ENCODE measurements around the gene RPS27. TPM values are rescaled to one million over a fixed set of nuclear protein-coding genes. Genes with fewer than 3 reads are reported as not detected.

Gene RPS27
- total RNA-seq, 2 experiments from 2014 or later: 1,866 to 2,104 TPM

GRCh38 chr1:153961421-153961820 lies 29.1 kb upstream of the RPS27 start:
- no peak for DNase-seq
- peaks cover 62% of the 10 kb centered on the region for H3K4me1 Mint-ChIP-seq (ENCODE audit: low read depth)
- H3K36me3 Mint-ChIP-seq (ENCODE audit: low read depth): peaks cover 22% of the 10 kb centered on the region
- no peaks in the 10 kb centered on the region for H3K9me3 Mint-ChIP-seq (ENCODE audit: insufficient read depth)
- POLR2A ChIA-PET: interaction anchor here (0.6 to 1.3 kb wide), 2 partner anchors 29 to 216 kb away, joined by 4 to 6 read pairs; partner anchors contain the start of gene RPS27
- H3K4me3 Mint-ChIP-seq: no peak overlapping the region
- CTCF ChIA-PET: interaction anchor here (3.4 kb wide), 1 partner anchor 16 kb away, joined by 25 read pairs; the partner anchor contains the start of gene DENND4B
- H3K27me3 Mint-ChIP-seq (ENCODE audit: low read depth): no peaks in the 10 kb centered on the region
- no peak for ATAC-seq
- peak overlapping the region; percentile 0 for H3K27ac Mint-ChIP-seq

DNA sequence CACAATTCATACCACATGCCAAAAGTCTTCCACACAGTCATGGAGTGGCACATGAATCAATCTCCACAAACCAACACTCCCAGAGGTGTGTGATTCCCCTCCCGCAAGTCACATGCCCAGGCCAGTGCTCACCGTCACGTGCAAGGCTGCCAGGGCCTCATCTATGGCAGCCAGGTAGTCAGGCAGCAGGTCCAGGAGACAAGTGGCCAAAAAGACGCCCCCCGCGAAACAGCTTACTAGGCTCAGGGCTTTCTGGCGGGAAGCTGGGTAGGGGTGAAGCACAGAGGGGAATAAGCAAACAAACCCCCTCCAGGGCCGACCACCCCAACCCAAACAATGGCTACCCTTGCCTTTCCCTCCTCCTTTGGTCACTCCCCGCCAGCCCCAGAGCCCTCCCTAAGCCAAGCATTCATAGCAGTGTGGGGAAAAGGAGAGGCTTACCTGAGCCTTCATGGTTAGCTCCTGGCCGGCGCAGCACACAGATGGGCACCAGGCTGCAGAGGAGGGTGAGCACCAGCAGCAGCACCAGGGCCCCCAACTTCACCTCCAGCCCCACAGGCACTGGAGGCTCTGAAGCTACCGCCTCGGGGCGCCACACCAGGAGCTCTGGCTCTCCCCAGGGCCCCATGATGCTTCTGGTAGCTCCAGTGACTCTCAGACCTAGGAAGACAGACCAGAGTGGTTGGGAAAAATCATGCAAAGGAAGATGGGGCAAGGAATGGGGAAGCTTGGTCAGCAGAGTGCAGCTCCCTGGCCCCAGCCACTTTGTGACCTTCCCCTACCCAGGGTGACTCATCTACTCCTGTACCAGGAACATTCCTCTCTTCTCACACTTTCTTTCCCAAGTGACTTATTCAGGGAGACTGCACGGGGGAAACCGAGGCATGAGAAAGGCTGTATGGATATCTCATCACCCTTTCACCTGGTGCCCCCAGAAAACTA lies 28.2 kb upstream of the RPS27 start:
- H3K36me3 Mint-ChIP-seq (ENCODE audit: low read depth): peaks cover 18% of the 10 kb centered on the region
- DNase-seq: no peak
- no peaks in the 10 kb centered on the region for H3K27me3 Mint-ChIP-seq (ENCODE audit: low read depth)
- POLR2A ChIA-PET: interaction anchor here (0.6 to 2.8 kb wide), 9 partner anchors 9 to 328 kb away, joined by 3 to 23 read pairs (median 4); partner anchors contain the start of genes DENND4B and GATAD2B
- CTCF ChIA-PET: interaction anchor here (1.3 to 7.4 kb wide), 5 partner anchors 15 to 165 kb away, joined by 4 to 109 read pairs (median 12); partner anchors contain the start of genes DENND4B, GATAD2B, JTB and RAB13
- H3K9me3 Mint-ChIP-seq (ENCODE audit: insufficient read depth): no peaks in the 10 kb centered on the region
- peak overlapping the region; percentile 75 for H3K4me3 Mint-ChIP-seq
- peak overlapping the region; percentile 76 for H3K27ac Mint-ChIP-seq
- H3K4me1 Mint-ChIP-seq (ENCODE audit: low read depth): peaks cover 60% of the 10 kb centered on the region
- ATAC-seq: no peak

GRCh38 chr1:153963030-153963849 lies 27.3 kb upstream of the RPS27 start, which contains the start of gene SLC39A1:
SLC39A1 (minus strand) TSS chr1:153963537; CDS start chr1:153962715, 822 bp downstream.
- Mint-ChIP-seq H3K27me3 (ENCODE audit: low read depth) (no peaks in the 10 kb centered on the region), H3K9me3 (ENCODE audit: insufficient read depth) (no peaks in the 10 kb centered on the region), H3K36me3 (ENCODE audit: low read depth) (peaks cover 18% of the 10 kb centered on the region), H3K4me1 (ENCODE audit: low read depth) (peaks cover 68% of the 10 kb centered on the region), H3K27ac (peak within 1 kb of the TSS; percentile 76), H3K4me3 (peak within 1 kb of the TSS; percentile 75)
- ATAC-seq (peak; percentile 66), DNase-seq (peak; percentile 96)
- POLR2A ChIA-PET: interaction anchor here (0.6 to 2.8 kb wide), 13 partner anchors 9 to 329 kb away, joined by 3 to 23 read pairs (median 4); partner anchors contain the start of genes DENND4B, GATAD2B and JTB
- CTCF ChIA-PET: interaction anchor here (1.3 to 7.4 kb wide), 5 partner anchors 14 to 166 kb away, joined by 4 to 109 read pairs (median 12); partner anchors contain the start of genes DENND4B, GATAD2B, JTB and RAB13

GRCh38 chr1:153963850-153964331 lies 26.7 kb upstream of the RPS27 start:
- Mint-ChIP-seq H3K27ac (peak overlapping the region; percentile 76), H3K27me3 (ENCODE audit: low read depth) (no peaks in the 10 kb centered on the region), H3K9me3 (ENCODE audit: insufficient read depth) (no peaks in the 10 kb centered on the region), H3K4me1 (ENCODE audit: low read depth) (peaks cover 69% of the 10 kb centered on the region), H3K4me3 (peak overlapping the region; percentile 75), H3K36me3 (ENCODE audit: low read depth) (peaks cover 18% of the 10 kb centered on the region)
- ATAC-seq (no peak), DNase-seq (no peak)
- POLR2A ChIA-PET: interaction anchor here (0.6 to 2.8 kb wide), 8 partner anchors 9 to 312 kb away, joined by 3 to 23 read pairs (median 4); partner anchors contain the start of genes DENND4B and JTB
- CTCF ChIA-PET: interaction anchor here (1.9 to 7.4 kb wide), 5 partner anchors 13 to 167 kb away, joined by 9 to 109 read pairs (median 25); partner anchors contain the start of genes DENND4B, JTB and RAB13

- Mint-ChIP-seq H3K36me3 (ENCODE audit: low read depth) (peaks cover 8% of the 10 kb centered on the region), H3K4me1 (ENCODE audit: low read depth) (peaks cover 58% of the 10 kb centered on the region), H3K9me3 (ENCODE audit: insufficient read depth) (no peaks in the 10 kb centered on the region), H3K27me3 (ENCODE audit: low read depth) (no peaks in the 10 kb centered on the region), H3K27ac (peak within 1 kb of the TSS; percentile 93), H3K4me3 (peak within 1 kb of the TSS; percentile 86)
- ChIA-PET CTCF (interaction anchor here (0.8 to 7.4 kb wide), 12 partner anchors 10 to 295 kb away, joined by 3 to 109 read pairs (median 6); partner anchors contain the start of genes CRTC2, DENND4B, GATAD2B and JTB), POLR2A (interaction anchor here (0.6 to 4.1 kb wide), 27 partner anchors 10 to 796 kb away, joined by 3 to 62 read pairs (median 4); partner anchors contain the start of genes CHTOP, CRTC2, DENND4B and GATAD2B)
- peak; percentile 91 for DNase-seq
- ATAC-seq: peak; percentile 88
These were observed 23.2 kb upstream of the RPS27 start, which contains the start of gene CREB3L4 for GRCh38 chr1:153967107-153967999. CREB3L4 (plus strand) TSS chr1:153967902; CDS start chr1:153968526, 624 bp downstream.

DNA sequence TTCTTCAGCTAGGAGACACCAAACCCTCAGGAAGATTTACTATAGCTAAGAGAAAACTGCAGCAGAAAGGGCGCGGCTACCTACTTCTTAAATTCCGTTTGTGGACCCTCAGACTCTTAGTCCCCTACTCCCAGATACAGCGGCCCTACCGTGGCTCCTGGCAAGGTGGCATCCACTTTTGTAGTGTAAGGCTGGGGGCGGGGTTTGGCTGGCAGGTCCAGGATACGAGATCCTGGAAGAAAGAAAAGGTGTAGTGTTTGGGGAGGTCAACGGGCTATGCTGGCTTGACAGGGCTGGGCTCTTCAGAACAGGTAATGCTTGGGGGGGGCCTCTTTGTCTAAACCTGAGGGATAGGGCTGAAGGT lies 22.6 kb upstream of the RPS27 start:
- Mint-ChIP-seq H3K27ac (peak overlapping the region; percentile 93), H3K9me3 (ENCODE audit: insufficient read depth) (no peaks in the 10 kb centered on the region), H3K4me1 (ENCODE audit: low read depth) (peaks cover 58% of the 10 kb centered on the region), H3K36me3 (ENCODE audit: low read depth) (peaks cover 14% of the 10 kb centered on the region), H3K27me3 (ENCODE audit: low read depth) (no peaks in the 10 kb centered on the region), H3K4me3 (peak overlapping the region; percentile 86)
- CTCF ChIA-PET: interaction anchor here (0.8 to 7.4 kb wide), 12 partner anchors 9 to 296 kb away, joined by 3 to 109 read pairs (median 4); partner anchors contain the start of genes CRTC2, DENND4B, GATAD2B and JTB
- POLR2A ChIA-PET: interaction anchor here (0.6 to 4.1 kb wide), 23 partner anchors 9 to 428 kb away, joined by 3 to 62 read pairs (median 5); partner anchors contain the start of genes CRTC2, DENND4B, GATAD2B and JTB
- ATAC-seq (no peak), DNase-seq (no peak)

DNA sequence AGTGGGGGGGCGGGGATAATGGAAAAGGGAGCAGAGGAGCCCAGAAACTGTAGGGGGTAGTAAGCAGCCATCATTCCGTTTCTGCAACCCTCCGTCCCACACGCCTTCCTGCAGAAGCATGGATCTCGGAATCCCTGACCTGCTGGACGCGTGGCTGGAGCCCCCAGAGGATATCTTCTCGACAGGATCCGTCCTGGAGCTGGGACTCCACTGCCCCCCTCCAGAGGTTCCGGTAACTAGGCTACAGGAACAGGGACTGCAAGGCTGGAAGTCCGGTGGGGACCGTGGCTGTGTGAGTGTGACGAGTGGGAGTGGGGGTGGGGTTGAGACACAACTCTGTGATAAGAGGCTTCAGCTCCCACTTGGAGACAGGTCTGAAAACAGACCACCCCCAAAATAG lies 22.2 kb upstream of the RPS27 start:
- Mint-ChIP-seq H3K27me3 (ENCODE audit: low read depth) (no peaks in the 10 kb centered on the region), H3K36me3 (ENCODE audit: low read depth) (peaks cover 19% of the 10 kb centered on the region), H3K27ac (peak overlapping the region; percentile 93), H3K4me3 (peak overlapping the region; percentile 86), H3K4me1 (ENCODE audit: low read depth) (peaks cover 61% of the 10 kb centered on the region), H3K9me3 (ENCODE audit: insufficient read depth) (no peaks in the 10 kb centered on the region)
- no peak for ATAC-seq
- no peak for DNase-seq
- CTCF ChIA-PET: interaction anchor here (0.8 to 7.4 kb wide), 8 partner anchors 9 to 213 kb away, joined by 3 to 109 read pairs (median 6); partner anchors contain the start of genes CRTC2, JTB, RAB13 and RPS27
- POLR2A ChIA-PET: interaction anchor here (1.2 to 4.1 kb wide), 6 partner anchors 9 to 46 kb away, joined by 3 to 62 read pairs (median 24); partner anchors contain the start of genes CRTC2, DENND4B, GATAD2B and JTB

DNA sequence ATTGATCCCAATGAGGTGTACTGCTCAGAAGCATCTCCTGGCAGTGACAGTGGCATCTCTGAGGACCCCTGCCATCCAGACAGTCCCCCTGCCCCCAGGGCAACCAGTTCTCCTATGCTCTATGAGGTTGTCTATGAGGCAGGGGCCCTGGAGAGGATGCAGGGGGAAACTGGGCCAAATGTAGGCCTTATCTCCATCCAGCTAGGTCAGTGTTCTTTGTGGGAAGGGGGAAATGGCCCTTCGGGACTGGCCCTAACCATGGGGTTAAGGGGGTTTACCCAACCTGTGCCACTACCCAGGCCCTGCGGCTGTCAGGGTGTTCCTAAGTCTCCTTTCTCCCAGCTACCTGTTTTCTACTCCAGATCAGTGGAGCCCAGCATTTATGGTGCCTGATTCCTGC lies 21.6 kb upstream of the RPS27 start:
- peaks cover 24% of the 10 kb centered on the region for H3K36me3 Mint-ChIP-seq (ENCODE audit: low read depth)
- ATAC-seq: no peak
- ChIA-PET CTCF (interaction anchor here (0.8 to 7.4 kb wide), 5 partner anchors 8 to 147 kb away, joined by 3 to 109 read pairs (median 30); partner anchors contain the start of genes CRTC2, JTB and RAB13), POLR2A (interaction anchor here (1.2 to 4.1 kb wide), 3 partner anchors 12 to 22 kb away, joined by 3 to 34 read pairs (median 24); partner anchors contain the start of genes CRTC2, DENND4B and RPS27)
- H3K9me3 Mint-ChIP-seq (ENCODE audit: insufficient read depth): no peaks in the 10 kb centered on the region
- H3K27me3 Mint-ChIP-seq (ENCODE audit: low read depth): no peaks in the 10 kb centered on the region
- no peak for DNase-seq
- no peak overlapping the region for H3K4me3 Mint-ChIP-seq
- H3K4me1 Mint-ChIP-seq (ENCODE audit: low read depth): peaks cover 57% of the 10 kb centered on the region
- no peak overlapping the region for H3K27ac Mint-ChIP-seq

GRCh38 chr1:153970346-153970745 lies 20.2 kb upstream of the RPS27 start:
- Mint-ChIP-seq H3K9me3 (ENCODE audit: insufficient read depth) (no peaks in the 10 kb centered on the region), H3K27ac (no peak overlapping the region), H3K36me3 (ENCODE audit: low read depth) (peaks cover 36% of the 10 kb centered on the region), H3K27me3 (ENCODE audit: low read depth) (no peaks in the 10 kb centered on the region), H3K4me3 (no peak overlapping the region), H3K4me1 (ENCODE audit: low read depth) (peaks cover 60% of the 10 kb centered on the region)
- ATAC-seq: no peak
- ChIA-PET CTCF (interaction anchor here (1.6 kb wide), 1 partner anchor 17 kb away, joined by 5 read pairs; no protein-coding TSS in a partner anchor), POLR2A (interaction anchor here (1.0 kb wide), 2 partner anchors 16 to 20 kb away, joined by 3 read pairs; partner anchors contain the start of genes RAB13 and RPS27)
- no peak for DNase-seq
